ENCODE measurements around the gene CACNA1A.

The CACNA1A gene

GRCh38 chr19:13165162-13165997, 340.9 kb downstream of the CACNA1A start:
- DNase-seq (ENCODE audit: low read depth in 3 of 3): no peak

- no peak for DNase-seq (ENCODE audit: low read depth in 3 of 3)
These were observed 341.7 kb downstream of the CACNA1A start for GRCh38 chr19:13164343-13165161.

GRCh38 chr19:13163609-13164342, 342.5 kb downstream of the CACNA1A start:
- DNase-seq (ENCODE audit: low read depth in 3 of 3): no peak

GRCh38 chr19:13162724-13163608, 343.3 kb downstream of the CACNA1A start:
- peak; percentile 82 to 88 (median 86) for DNase-seq (ENCODE audit: low read depth in 3 of 3)

GRCh38 chr19:13160557-13160956, 345.7 kb downstream of the CACNA1A start:
- DNase-seq (ENCODE audit: low read depth in 3 of 3): no peak

- no peak for DNase-seq (ENCODE audit: low read depth in 3 of 3)
These were observed 346.6 kb downstream of the CACNA1A start for GRCh38 chr19:13159713-13160112.
